SK-N-SH (cell line): ENCODE results near the gene CRYBA1. TPM values are rescaled to one million over a fixed set of nuclear protein-coding genes. Genes with fewer than 3 reads are reported as not detected.

Experiments used
- CTCF ChIA-PET: fragments of 300-600, 350-600 bp; formaldehyde crosslinking; extraction: SDS; loops from one replicate; lab custom pipeline; 2021; lab: Yijun Ruan, JAX
- POLR2A ChIA-PET: fragments of 350-600 bp; sonication (Branson Sonifier 250); formaldehyde crosslinking; extraction: SDS; loops from one replicate; lab custom pipeline; 2020; ENCODE audit warnings: antibody characterized with exemption, inconsistent platforms; lab: Yijun Ruan, JAX
- DNase-seq: peaks from one replicate; pipeline ENCODE4 v3.0.0; 2012
- H2AFZ ChIP-seq: fragments of 200-600 bp; sonication (generic); 2 replicates; pipeline ENCODE4 v1.8.1; 2016; ENCODE audit warnings: antibody characterized with exemption, mild to moderate bottlenecking, low read depth
- H3F3A ChIP-seq: fragments of 200-600 bp; sonication (generic); replicated peaks from 2 replicates; pipeline ENCODE3; 2016; ENCODE audit warnings: antibody characterized with exemption, mild to moderate bottlenecking; ENCODE audit not compliant: insufficient read depth
- H3K27ac ChIP-seq, 2 experiments: fragments of 200-500 bp in 1 of 2; fragments of 200-600 bp in 1 of 2; sonication (Bioruptor generic) in 1 of 2; sonication (generic), shearing (Covaris generic) in 1 of 2; 2 replicates each; pipeline versions ENCODE4 v1.5.1 to v1.6.1; 2014 to 2016; ENCODE audit warnings: low read depth in 2 of 2, inconsistent platforms in 1 of 2, low read length in 1 of 2, mild to moderate bottlenecking in 1 of 2, mixed read lengths in 1 of 2
- H3K27me3 ChIP-seq: fragments of 200-600 bp; sonication (generic), shearing (Covaris generic); 2 replicates; pipeline ENCODE4 v1.6.1; 2016; ENCODE audit warnings: mixed run types; ENCODE audit not compliant: insufficient read depth
- H3K36me3 ChIP-seq, 2 experiments: fragments of 200-500 bp in 1 of 2; fragments of 200-600 bp in 1 of 2; sonication (Bioruptor generic) in 1 of 2; sonication (generic) in 1 of 2; replicated peaks in 1 of 2; 2 replicates each; pipeline versions ENCODE3 to v1.5.1; 2014 to 2016; ENCODE audit warnings: low read length in 1 of 2, mild to moderate bottlenecking in 1 of 2; ENCODE audit not compliant: insufficient read depth in 2 of 2, control insufficient read depth in 1 of 2
- H3K4me1 ChIP-seq, 2 experiments: fragments of 200-500 bp in 1 of 2; fragments of 200-600 bp in 1 of 2; sonication (Bioruptor generic) in 1 of 2; sonication (generic), shearing (Covaris generic) in 1 of 2; 2 replicates each; pipeline versions ENCODE4 v1.5.1 to v1.6.1; 2014 to 2016; ENCODE audit warnings: low read depth in 1 of 2, low read length in 1 of 2, mixed run types in 1 of 2; ENCODE audit not compliant: insufficient read depth in 2 of 2, control insufficient read depth in 1 of 2
- H3K4me2 ChIP-seq: fragments of 200-600 bp; sonication (generic), shearing (Covaris generic); 2 replicates; pipeline ENCODE4 v1.6.1; 2017; ENCODE audit warnings: mixed run types
- H3K4me3 ChIP-seq, 2 experiments: fragments of 200-500 bp in 1 of 2; fragments of 200-600 bp in 1 of 2; sonication (Bioruptor generic) in 1 of 2; sonication (generic), shearing (Covaris generic) in 1 of 2; 2 replicates each; pipeline versions ENCODE4 v1.5.1 to v1.8.1; 2014 to 2016; ENCODE audit warnings: low read depth in 2 of 2, inconsistent platforms in 1 of 2, low read length in 1 of 2, mild to moderate bottlenecking in 1 of 2, mixed read lengths in 1 of 2, moderate library complexity in 1 of 2
- H3K79me2 ChIP-seq: fragments of 200-600 bp; sonication (generic); 2 replicates; pipeline ENCODE4 v1.8.1; 2017; ENCODE audit warnings: mild to moderate bottlenecking; ENCODE audit not compliant: insufficient read depth
- H3K9ac ChIP-seq: fragments of 200-600 bp; sonication (generic); 2 replicates; pipeline ENCODE4 v1.6.1; 2017; ENCODE audit warnings: mixed run types
- H3K9me2 ChIP-seq: fragments of 200-600 bp; sonication (generic); 2 replicates; pipeline ENCODE4 v1.6.1; 2017; ENCODE audit warnings: mixed run types
- H3K9me3 ChIP-seq: fragments of 200-600 bp; sonication (generic); 2 replicates; pipeline ENCODE4 v1.6.1; 2017; ENCODE audit warnings: mixed run types, mild to moderate bottlenecking, moderate library complexity
- H4K20me1 ChIP-seq: fragments of 200-600 bp; sonication (generic); 2 replicates; pipeline ENCODE4 v1.6.1; 2017; ENCODE audit warnings: mild to moderate bottlenecking, mixed run types; ENCODE audit not compliant: insufficient read depth
- CTCF ChIP-seq: fragments of 200-600 bp; sonication (generic); IDR thresholded peaks from 2 replicates; pipeline ENCODE4 v1.6.1; 2017; ENCODE audit warnings: antibody characterized with exemption, mild to moderate bottlenecking, moderate library complexity
- EZH2phosphoT487 ChIP-seq: fragments of 200-600 bp; sonication (generic); IDR thresholded peaks from 2 replicates; pipeline ENCODE4 v1.6.1; 2017; ENCODE audit warnings: low read depth, mixed run types, mild to moderate bottlenecking, antibody characterized with exemption, moderate library complexity, borderline replicate concordance
- FOSL2 ChIP-seq: IDR thresholded peaks from 2 replicates; pipeline ENCODE4 v1.4.0; 2012; ENCODE audit warnings: low read depth, mild to moderate bottlenecking, moderate library complexity, borderline replicate concordance
- FOXJ3 ChIP-seq: sonication (generic); formaldehyde crosslinking; IDR thresholded peaks from 2 replicates; pipeline ENCODE4 v1.5.1; 2020; ENCODE audit warnings: mild to moderate bottlenecking, missing genetic modification reagents
- GATA2 ChIP-seq: sonication (generic); formaldehyde crosslinking; IDR thresholded peaks from 2 replicates; pipeline ENCODE4 v1.5.0; 2020; ENCODE audit warnings: mild to moderate bottlenecking, missing genetic modification reagents
- MXI1 ChIP-seq: IDR thresholded peaks from 2 replicates; pipeline ENCODE4 v1.6.1; 2012; ENCODE audit warnings: mild to moderate bottlenecking, low read depth, low read length, improper control_type of control experiment
- NFIC ChIP-seq: IDR thresholded peaks from 2 replicates; pipeline ENCODE4 v1.4.0; 2012; ENCODE audit warnings: borderline replicate concordance
- NRF1 ChIP-seq: IDR thresholded peaks from 2 replicates; pipeline ENCODE4 v1.6.1; 2012; ENCODE audit warnings: low read depth, mild to moderate bottlenecking, low read length
- RAD21 ChIP-seq: IDR thresholded peaks from 2 replicates; pipeline ENCODE4 v1.6.1; 2012; ENCODE audit warnings: mild to moderate bottlenecking, low read length
- RCOR1 ChIP-seq: fragments of 150-350 bp; IDR thresholded peaks from 2 replicates; pipeline ENCODE4 v1.6.1; 2017; ENCODE audit warnings: antibody characterized with exemption, low read length
- RFX5 ChIP-seq: IDR thresholded peaks from 2 replicates; pipeline ENCODE4 v1.6.1; 2012; ENCODE audit warnings: mild to moderate bottlenecking, improper control_type of control experiment, low read length
- SIN3A ChIP-seq: IDR thresholded peaks from 2 replicates; pipeline ENCODE4 v1.6.1; 2012; ENCODE audit warnings: low read depth, mild to moderate bottlenecking, low read length, moderate library complexity, borderline replicate concordance
- SMC3 ChIP-seq: IDR thresholded peaks from 2 replicates; pipeline ENCODE4 v1.6.1; 2012; ENCODE audit warnings: low read depth, low read length, improper control_type of control experiment
- YY1 ChIP-seq: IDR thresholded peaks from 2 replicates; pipeline ENCODE4 v1.4.0; 2012; ENCODE audit warnings: low read depth, mild to moderate bottlenecking
- WGBS: methylation state at CpG from one replicate; pipeline ENCODE4 v1.1.6; 2017; ENCODE audit warnings: low lambda C conversion rate; 5-methylcytosine and 5-hydroxymethylcytosine counted together
- polyA plus RNA-seq, 3 experiments: library from polyadenylated mRNA; depleted of rRNA; stranded (reverse); fragments of >200 nt; gene quantifications; 2 replicates each; pipeline ENCODE4 v1.2.3, GENCODE V29; 2012
- TF ChIP-seq, protein P1 (sequence below): IDR thresholded peaks from 2 replicates; pipeline ENCODE4; 2012
- TF ChIP-seq, protein P2 (sequence below): fragments of 150-350 bp; IDR thresholded peaks from 2 replicates; pipeline ENCODE4 v1.6.1; 2017; ENCODE audit warnings: antibody characterized with exemption, low read length, low read depth, borderline replicate concordance
- TF ChIP-seq, protein P3 (sequence below): IDR thresholded peaks from 2 replicates; pipeline ENCODE4 v1.4.0; 2012; ENCODE audit warnings: low read depth

The CRYBA1 gene
- polyA plus RNA-seq, 1 of the 3 experiments (the other 2 are of a cell fraction), result not detected

GRCh38 chr17:29273924-29274323, 27.3 kb downstream of the CRYBA1 start:
- H3K9ac ChIP-seq, result no peak overlapping the region
- H3K9me3 ChIP-seq, result no peaks in the 10 kb centered on the region
- H3K4me2 ChIP-seq, result no peak overlapping the region
- WGBS, result 81% methylated on average over 1 of the region's 1 CpG
- no peak for DNase-seq
- ChIA-PET POLR2A (no interaction called here), CTCF (interaction anchor here (1.0 to 3.1 kb wide), 7 partner anchors 12 to 157 kb away, joined by 3 to 6 read pairs (median 3); no protein-coding TSS in a partner anchor)
- peaks cover 40% of the 10 kb centered on the region for H3F3A ChIP-seq
- no peak for TF ChIP-seq NFIC
- no peak for TF ChIP-seq SMC3
- TF ChIP-seq EZH2phosphoT487, result no peak
- TF ChIP-seq MXI1, result no peak
- TF ChIP-seq, protein P1, sequence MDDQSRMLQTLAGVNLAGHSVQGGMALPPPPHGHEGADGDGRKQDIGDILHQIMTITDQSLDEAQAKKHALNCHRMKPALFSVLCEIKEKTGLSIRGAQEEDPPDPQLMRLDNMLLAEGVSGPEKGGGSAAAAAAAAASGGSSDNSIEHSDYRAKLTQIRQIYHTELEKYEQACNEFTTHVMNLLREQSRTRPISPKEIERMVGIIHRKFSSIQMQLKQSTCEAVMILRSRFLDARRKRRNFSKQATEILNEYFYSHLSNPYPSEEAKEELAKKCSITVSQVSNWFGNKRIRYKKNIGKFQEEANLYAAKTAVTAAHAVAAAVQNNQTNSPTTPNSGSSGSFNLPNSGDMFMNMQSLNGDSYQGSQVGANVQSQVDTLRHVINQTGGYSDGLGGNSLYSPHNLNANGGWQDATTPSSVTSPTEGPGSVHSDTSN, result no peak
- TF ChIP-seq, protein P2, sequence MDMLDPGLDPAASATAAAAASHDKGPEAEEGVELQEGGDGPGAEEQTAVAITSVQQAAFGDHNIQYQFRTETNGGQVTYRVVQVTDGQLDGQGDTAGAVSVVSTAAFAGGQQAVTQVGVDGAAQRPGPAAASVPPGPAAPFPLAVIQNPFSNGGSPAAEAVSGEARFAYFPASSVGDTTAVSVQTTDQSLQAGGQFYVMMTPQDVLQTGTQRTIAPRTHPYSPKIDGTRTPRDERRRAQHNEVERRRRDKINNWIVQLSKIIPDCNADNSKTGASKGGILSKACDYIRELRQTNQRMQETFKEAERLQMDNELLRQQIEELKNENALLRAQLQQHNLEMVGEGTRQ, result no peak
- TF ChIP-seq, protein P3, sequence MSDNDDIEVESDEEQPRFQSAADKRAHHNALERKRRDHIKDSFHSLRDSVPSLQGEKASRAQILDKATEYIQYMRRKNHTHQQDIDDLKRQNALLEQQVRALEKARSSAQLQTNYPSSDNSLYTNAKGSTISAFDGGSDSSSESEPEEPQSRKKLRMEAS, result no peak
- no peak for TF ChIP-seq RAD21
- TF ChIP-seq GATA2 (CRISPR knock-in tag), result no peak
- TF ChIP-seq FOXJ3, result no peak
- TF ChIP-seq NRF1, result no peak
- no peak for TF ChIP-seq SIN3A
- no peak for TF ChIP-seq RFX5
- no peak for TF ChIP-seq YY1
- no peak for TF ChIP-seq CTCF
- no peak for TF ChIP-seq RCOR1
- TF ChIP-seq FOSL2, result no peak
- peaks cover 97% of the 10 kb centered on the region for H4K20me1 ChIP-seq
- H3K27ac ChIP-seq, result no peak overlapping the region
- peaks cover 100% of the 10 kb centered on the region for H3K79me2 ChIP-seq
- no peak overlapping the region for H3K4me3 ChIP-seq
- H3K9me2 ChIP-seq, result no peaks in the 10 kb centered on the region
- H3K4me1 ChIP-seq, result no peaks in the 10 kb centered on the region; a peak in 1 of 4 replicates
- H3K36me3 ChIP-seq, result peaks cover 25 to 63% of the 10 kb centered on the region in 2 experiments
- no peak overlapping the region for H2AFZ ChIP-seq
- no peaks in the 10 kb centered on the region for H3K27me3 ChIP-seq
